H9 (cell line): ENCODE measurements around the gene R3HDM2. TPM values are rescaled to one million over a fixed set of nuclear protein-coding genes. Genes with fewer than 3 reads are reported as not detected.
A peak's percentile ranks its signal among the peaks of the same experiment; 100 is the strongest.

Source experiments
- DNase-seq: peaks from one replicate; pipeline ENCODE4 v3.0.0-alpha.2; 2017
- H2AFZ ChIP-seq: one replicate; pipeline ENCODE4 v1.6.1; 2013; ENCODE audit warnings: mild to moderate bottlenecking, low read length, control low read depth, moderate library complexity
- H2AK5ac ChIP-seq: 2 replicates; pipeline ENCODE4 v1.6.1; 2013; ENCODE audit warnings: low read length, control low read depth, mixed read lengths; ENCODE audit not compliant: insufficient read length
- H2BK120ac ChIP-seq: one replicate; pipeline ENCODE4 v1.6.1; 2013; ENCODE audit warnings: low read depth, mild to moderate bottlenecking, low read length, control low read depth, inconsistent platforms; ENCODE audit not compliant: poor library complexity, severe bottlenecking
- H2BK12ac ChIP-seq: 2 replicates; pipeline ENCODE4 v1.6.1; 2013; ENCODE audit warnings: low read length, control low read depth, mixed read lengths, low read depth; ENCODE audit not compliant: insufficient read length
- H2BK15ac ChIP-seq: 2 replicates; pipeline ENCODE4 v1.6.1; 2013; ENCODE audit warnings: low read depth, low read length, control low read depth
- H2BK20ac ChIP-seq: one replicate; pipeline ENCODE4 v1.6.1; 2013; ENCODE audit warnings: low read depth, mild to moderate bottlenecking, low read length, control low read depth, inconsistent platforms; ENCODE audit not compliant: poor library complexity, severe bottlenecking
- H2BK5ac ChIP-seq: 2 replicates; pipeline ENCODE4 v1.6.1; 2013; ENCODE audit warnings: low read length, control low read depth, mixed read lengths; ENCODE audit not compliant: insufficient read length
- H3K14ac ChIP-seq: 2 replicates; pipeline ENCODE4 v1.6.1; 2013; ENCODE audit warnings: low read length, control low read depth; ENCODE audit not compliant: insufficient read depth
- H3K18ac ChIP-seq: 2 replicates; pipeline ENCODE4 v1.6.1; 2013; ENCODE audit warnings: low read depth, mild to moderate bottlenecking, mixed read lengths, low read length, control low read depth; ENCODE audit not compliant: insufficient read length
- H3K23ac ChIP-seq: 2 replicates; pipeline ENCODE4 v1.6.1; 2013; ENCODE audit warnings: low read length, control low read depth, mixed read lengths, low read depth; ENCODE audit not compliant: insufficient read length
- H3K23me2 ChIP-seq: 2 replicates; pipeline ENCODE4 v1.6.1; 2013; ENCODE audit warnings: low read depth, mild to moderate bottlenecking, mixed read lengths, low read length, control low read depth; ENCODE audit not compliant: insufficient read length, poor library complexity, severe bottlenecking
- H3K27ac ChIP-seq: 2 replicates; pipeline ENCODE4 v1.5.1; 2013; ENCODE audit warnings: low read length, control low read depth, mixed read lengths, low read depth; ENCODE audit not compliant: insufficient read length
- H3K27me3 ChIP-seq: 2 replicates; pipeline ENCODE4 v1.6.1; 2013; ENCODE audit warnings: low read length, control low read depth, inconsistent platforms; ENCODE audit not compliant: insufficient read depth
- H3K4ac ChIP-seq: 2 replicates; pipeline ENCODE4 v1.6.1; 2013; ENCODE audit warnings: low read depth, mild to moderate bottlenecking, control low read depth, inconsistent platforms, low read length, moderate library complexity
- H3K4me1 ChIP-seq: 2 replicates; pipeline ENCODE4 v1.6.1; 2013; ENCODE audit warnings: low read length, control low read depth, inconsistent platforms; ENCODE audit not compliant: insufficient read depth
- H3K4me2 ChIP-seq: 2 replicates; pipeline ENCODE4 v1.6.1; 2013; ENCODE audit warnings: low read length, control low read depth, mixed read lengths; ENCODE audit not compliant: insufficient read length, insufficient read depth
- H3K56ac ChIP-seq: 2 replicates; pipeline ENCODE4 v1.6.1; 2013; ENCODE audit warnings: low read depth, mild to moderate bottlenecking, mixed read lengths, low read length, control low read depth; ENCODE audit not compliant: insufficient read length
- H3K79me1 ChIP-seq: 2 replicates; pipeline ENCODE4 v1.6.1; 2013; ENCODE audit warnings: low read depth, mild to moderate bottlenecking, moderate library complexity, low read length, control low read depth, inconsistent platforms; ENCODE audit not compliant: insufficient read depth, poor library complexity, severe bottlenecking
- H3K79me2 ChIP-seq: 2 replicates; pipeline ENCODE4 v1.6.1; 2013; ENCODE audit warnings: low read length, control low read depth, inconsistent platforms; ENCODE audit not compliant: insufficient read depth
- H3K9ac ChIP-seq: 2 replicates; pipeline ENCODE4 v1.6.1; 2013; ENCODE audit warnings: low read length, control low read depth, mixed read lengths; ENCODE audit not compliant: insufficient read length; ENCODE audit errors: extremely low read depth
- H3K9me3 ChIP-seq: one replicate; pipeline ENCODE4 v1.6.1; 2013; ENCODE audit warnings: low read depth, low read length, inconsistent platforms; ENCODE audit not compliant: control insufficient read depth
- H3T11ph ChIP-seq: one replicate; pipeline ENCODE4 v1.6.1; 2013; ENCODE audit warnings: mild to moderate bottlenecking, low read length, control low read depth, inconsistent platforms
- H4K20me1 ChIP-seq: one replicate; pipeline ENCODE4 v1.6.1; 2013; ENCODE audit not compliant: control insufficient read depth, insufficient read length, insufficient read depth
- H4K5ac ChIP-seq: 2 replicates; pipeline ENCODE4 v1.6.1; 2013; ENCODE audit warnings: low read depth, mild to moderate bottlenecking, mixed read lengths, low read length, control low read depth; ENCODE audit not compliant: insufficient read length
- H4K8ac ChIP-seq: replicated peaks from 2 replicates; pipeline ENCODE4 v1.6.1; 2013; ENCODE audit warnings: low read length, control low read depth, mixed read lengths, low read depth; ENCODE audit not compliant: insufficient read length
- H4K91ac ChIP-seq: 2 replicates; pipeline ENCODE4 v1.6.1; 2013; ENCODE audit warnings: low read depth, mild to moderate bottlenecking, moderate library complexity, mixed read lengths, low read length, control low read depth; ENCODE audit not compliant: insufficient read length
- H3K27ac Mint-ChIP-seq, 3 experiments: 2 replicates in 2 of 3; 3 replicates in 1 of 3; pipeline ENCODE4 v1.8.0; 2020 to 2021; ENCODE audit warnings: mixed read lengths in 3 of 3, mild to moderate bottlenecking in 1 of 3, moderate library complexity in 1 of 3
- H3K27me3 Mint-ChIP-seq: 2 replicates; pipeline ENCODE4 v1.8.0; 2021; ENCODE audit warnings: low read depth, mild to moderate bottlenecking, moderate library complexity, mixed read lengths
- H3K36me3 Mint-ChIP-seq, 3 experiments: 2 replicates in 2 of 3; 3 replicates in 1 of 3; pipeline ENCODE4 v1.8.0; 2020 to 2021; ENCODE audit warnings: low read depth in 3 of 3, mixed read lengths in 3 of 3; ENCODE audit not compliant: insufficient read depth in 1 of 3
- H3K4me1 Mint-ChIP-seq, 2 experiments: 2 replicates each; pipeline ENCODE4 v1.8.0; 2020; ENCODE audit warnings: mixed read lengths in 2 of 2
- H3K4me3 Mint-ChIP-seq, 2 experiments: 2 replicates in 1 of 2; 3 replicates in 1 of 2; pipeline ENCODE4 v1.8.0; 2020 to 2021; ENCODE audit warnings: mild to moderate bottlenecking in 2 of 2, mixed read lengths in 2 of 2, moderate library complexity in 1 of 2
- H3K9me3 Mint-ChIP-seq, 2 experiments: 2 replicates in 1 of 2; 3 replicates in 1 of 2; pipeline ENCODE4 v1.8.0; 2020; ENCODE audit warnings: mild to moderate bottlenecking in 2 of 2, mixed read lengths in 2 of 2, moderate library complexity in 1 of 2
- WGBS: extraction: QIAGEN DNeasy Blood & Tissue Kit; methylation state at CpG from one replicate; pipeline ENCODE4 v1.1.7; 2013; ENCODE audit warnings: missing lambda C conversion rate, low lambda C conversion rate, mixed read lengths; ENCODE audit not compliant: insufficient read length; ENCODE audit errors: extremely low coverage; 5-methylcytosine and 5-hydroxymethylcytosine counted together
- total RNA-seq: library from RNA; stranded (reverse); gene quantifications from 2 replicates; pipeline ENCODE4 v1.2.1, GENCODE V29; 2021
- TF ChIP-seq, protein P1 (sequence below): fragments of 200-600 bp; sonication (generic); conservative IDR thresholded peaks from 3 replicates; pipeline ENCODE4 v1.8.0; 2021; ENCODE audit warnings: antibody characterized with exemption, mild to moderate bottlenecking

Gene R3HDM2
- total RNA-seq, 1 experiment from 2014 or later = 43.9 TPM

- H2AK5ac ChIP-seq = no peak overlapping the region
- no peak overlapping the region for H2BK20ac ChIP-seq
- H3K4ac ChIP-seq = no peak overlapping the region
- Mint-ChIP-seq H3K27me3 (no peaks in the 10 kb centered on the region), H3K4me1 (no peaks in the 10 kb centered on the region), H3K4me3 (no peak overlapping the region), H3K36me3 (peaks cover 48 to 91% (median 87%) of the 10 kb centered on the region in 3 experiments), H3K9me3 (no peaks in the 10 kb centered on the region), H3K27ac (0 out of 7 replicates have a peak overlapping the region, but pooled peaks of 1 of the 3 experiments have one; percentile 21)
- H4K20me1 ChIP-seq = no peaks in the 10 kb centered on the region
- H3K23ac ChIP-seq = no peak overlapping the region
- no peaks in the 10 kb centered on the region for H3K79me1 ChIP-seq
- no peak overlapping the region for H4K5ac ChIP-seq
- TF ChIP-seq, protein P1, sequence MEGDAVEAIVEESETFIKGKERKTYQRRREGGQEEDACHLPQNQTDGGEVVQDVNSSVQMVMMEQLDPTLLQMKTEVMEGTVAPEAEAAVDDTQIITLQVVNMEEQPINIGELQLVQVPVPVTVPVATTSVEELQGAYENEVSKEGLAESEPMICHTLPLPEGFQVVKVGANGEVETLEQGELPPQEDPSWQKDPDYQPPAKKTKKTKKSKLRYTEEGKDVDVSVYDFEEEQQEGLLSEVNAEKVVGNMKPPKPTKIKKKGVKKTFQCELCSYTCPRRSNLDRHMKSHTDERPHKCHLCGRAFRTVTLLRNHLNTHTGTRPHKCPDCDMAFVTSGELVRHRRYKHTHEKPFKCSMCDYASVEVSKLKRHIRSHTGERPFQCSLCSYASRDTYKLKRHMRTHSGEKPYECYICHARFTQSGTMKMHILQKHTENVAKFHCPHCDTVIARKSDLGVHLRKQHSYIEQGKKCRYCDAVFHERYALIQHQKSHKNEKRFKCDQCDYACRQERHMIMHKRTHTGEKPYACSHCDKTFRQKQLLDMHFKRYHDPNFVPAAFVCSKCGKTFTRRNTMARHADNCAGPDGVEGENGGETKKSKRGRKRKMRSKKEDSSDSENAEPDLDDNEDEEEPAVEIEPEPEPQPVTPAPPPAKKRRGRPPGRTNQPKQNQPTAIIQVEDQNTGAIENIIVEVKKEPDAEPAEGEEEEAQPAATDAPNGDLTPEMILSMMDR = no peak
- no peaks in the 10 kb centered on the region for H3K4me1 ChIP-seq
- H3T11ph ChIP-seq = no peak overlapping the region
- no peak for DNase-seq
- H3K27me3 ChIP-seq = no peaks in the 10 kb centered on the region
- no peak overlapping the region for H3K27ac ChIP-seq
- no peak overlapping the region for H3K18ac ChIP-seq
- no peak overlapping the region for H4K91ac ChIP-seq
- H3K9me3 ChIP-seq = no peaks in the 10 kb centered on the region
- no peak overlapping the region for H2BK5ac ChIP-seq
- H4K8ac ChIP-seq = no peak overlapping the region
- no peak overlapping the region for H3K9ac ChIP-seq
- H2BK12ac ChIP-seq = no peak overlapping the region
- H3K23me2 ChIP-seq = no peaks in the 10 kb centered on the region
- no peak overlapping the region for H2AFZ ChIP-seq
- no peak overlapping the region for H3K56ac ChIP-seq
- no peak overlapping the region for H3K14ac ChIP-seq
- no peak overlapping the region for H3K4me2 ChIP-seq
- no peaks in the 10 kb centered on the region for H3K79me2 ChIP-seq
- no CpG with 5 or more reads among the region's 7 CpGs for WGBS
- no peak overlapping the region for H2BK15ac ChIP-seq
- no peak overlapping the region for H2BK120ac ChIP-seq
Measured at GRCh38 chr12:57205931-57206330, 224.9 kb downstream of the R3HDM2 start.
